GM21360 (cell line): ENCODE measurements around the gene PRR36.
A peak's percentile ranks its signal among the peaks of the same experiment; 100 is the strongest.
"Not testable (repeated sequence)": the region's sequence is repeated elsewhere in the genome, so short reads cannot be mapped to it uniquely, and the experiment has no call there.

Experiments
- ATAC-seq: cut with Tn5 transposase; IDR thresholded peaks from one replicate; pipeline ENCODE4 v1.9.1; 2021; ENCODE audit warnings: mild to moderate bottlenecking, moderate library complexity; ENCODE audit not compliant: unreplicated experiment

The PRR36 gene

GRCh38 chr19:7874076-7874896 lies at the start of gene PRR36:
TSS of gene PRR36 (minus strand) at chr19:7874390. CDS start at chr19:7873689, 701 bp downstream.
- ATAC-seq: no peak

- ATAC-seq: no peak
These were observed 49.4 kb upstream of the PRR36 start for GRCh38 chr19:7923295-7924191.

DNA sequence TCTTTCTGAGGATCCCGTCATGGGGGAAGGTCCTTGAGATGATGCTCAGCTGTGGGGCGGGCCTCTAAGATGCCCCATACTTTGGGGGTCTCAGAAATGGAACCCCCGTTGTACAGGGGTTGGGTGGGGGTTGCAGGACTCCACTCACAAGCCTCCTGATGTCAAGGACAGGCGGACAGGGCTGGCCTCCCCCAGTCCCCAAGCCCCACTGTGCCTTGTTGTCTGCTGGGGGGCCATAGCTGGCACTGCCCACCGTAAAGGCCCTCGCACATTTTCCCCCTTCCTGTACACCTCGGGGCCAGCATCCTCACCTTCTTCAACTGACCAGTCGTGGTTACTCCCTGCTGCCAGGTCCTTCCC lies 48.6 kb upstream of the PRR36 start:
- no peak for ATAC-seq

GRCh38 chr19:7921967-7922835 lies 48.0 kb upstream of the PRR36 start:
- no peak for ATAC-seq

DNA sequence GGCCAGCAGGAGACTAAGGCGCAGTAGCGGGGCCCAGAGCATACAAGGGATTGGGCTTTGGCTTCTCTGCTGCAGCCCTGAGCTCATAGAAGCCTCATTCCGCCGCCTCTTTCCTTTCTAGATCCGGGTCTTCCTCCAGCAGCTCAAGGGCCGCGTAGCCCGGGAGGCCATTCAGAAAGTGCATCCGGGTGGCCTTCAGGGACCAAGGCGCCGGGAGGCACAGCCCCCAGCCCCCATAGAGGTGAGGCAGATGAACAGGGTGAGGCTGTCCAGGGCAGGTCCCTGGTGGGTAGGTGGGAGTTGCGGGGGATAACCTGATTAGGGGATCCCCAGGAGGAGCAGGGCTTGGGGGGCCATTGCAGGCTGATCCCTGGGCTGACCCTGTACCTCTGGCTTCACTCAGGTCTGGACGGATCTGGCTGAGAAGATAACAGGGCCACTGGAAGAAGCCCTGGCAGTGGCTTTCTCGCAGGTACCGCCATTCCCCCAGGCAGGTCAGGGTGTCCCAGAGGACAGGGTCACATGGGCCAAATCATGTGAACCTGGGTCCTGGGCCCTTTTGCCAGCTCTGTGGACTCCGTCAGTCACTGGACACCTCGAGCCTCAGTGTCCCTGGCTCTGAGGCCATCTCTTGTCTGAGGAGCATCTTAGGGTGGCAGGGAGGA lies 47.2 kb upstream of the PRR36 start:
- ATAC-seq: no peak

DNA sequence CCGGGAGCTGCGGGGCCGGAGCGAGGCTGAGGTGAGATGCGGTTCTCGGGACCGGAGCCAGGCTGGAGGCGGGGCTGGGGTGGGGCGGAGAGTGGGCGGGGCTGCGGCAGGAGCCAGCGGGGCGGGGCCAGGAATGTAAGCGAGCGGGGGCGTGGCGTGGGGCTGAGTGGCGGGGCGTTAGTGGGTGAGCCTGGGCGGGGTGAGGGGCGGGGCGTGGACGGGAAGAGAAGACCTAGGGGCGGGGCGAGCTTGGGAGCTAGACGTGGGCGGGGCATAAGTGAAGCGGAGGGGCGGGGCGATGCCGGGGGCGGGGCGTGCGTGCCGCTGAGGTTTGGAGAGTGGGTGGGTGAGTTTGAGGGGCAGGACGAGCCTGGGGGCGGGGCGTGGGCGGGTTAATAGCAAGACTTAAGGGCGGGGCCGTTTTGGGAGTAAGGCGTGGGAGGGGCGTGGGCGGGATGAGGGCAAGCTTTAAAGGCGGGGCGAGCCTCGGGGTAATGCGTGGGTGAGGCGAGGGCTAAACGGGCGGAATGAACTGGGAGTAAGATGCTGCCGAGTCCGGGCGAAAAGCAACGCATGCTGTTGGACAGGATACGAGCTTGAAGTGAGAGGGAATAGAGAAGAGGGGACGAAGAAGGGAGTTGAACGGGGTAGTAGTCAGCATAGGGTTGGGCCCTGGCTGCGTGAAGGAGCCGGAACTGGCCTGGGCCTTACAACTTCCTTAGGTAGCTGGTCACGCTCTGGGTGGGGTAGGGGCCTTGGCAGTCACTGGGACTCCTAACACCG lies 46.5 kb upstream of the PRR36 start:
- peak; percentile 35 for ATAC-seq

- peak; percentile 43 for ATAC-seq
These were observed 45.7 kb upstream of the PRR36 start, which contains the start of gene SNAPC2 for GRCh38 chr19:7919610-7920518. TSS of gene SNAPC2 (plus strand) at chr19:7920338. CDS start at chr19:7920367, 29 bp downstream.

DNA sequence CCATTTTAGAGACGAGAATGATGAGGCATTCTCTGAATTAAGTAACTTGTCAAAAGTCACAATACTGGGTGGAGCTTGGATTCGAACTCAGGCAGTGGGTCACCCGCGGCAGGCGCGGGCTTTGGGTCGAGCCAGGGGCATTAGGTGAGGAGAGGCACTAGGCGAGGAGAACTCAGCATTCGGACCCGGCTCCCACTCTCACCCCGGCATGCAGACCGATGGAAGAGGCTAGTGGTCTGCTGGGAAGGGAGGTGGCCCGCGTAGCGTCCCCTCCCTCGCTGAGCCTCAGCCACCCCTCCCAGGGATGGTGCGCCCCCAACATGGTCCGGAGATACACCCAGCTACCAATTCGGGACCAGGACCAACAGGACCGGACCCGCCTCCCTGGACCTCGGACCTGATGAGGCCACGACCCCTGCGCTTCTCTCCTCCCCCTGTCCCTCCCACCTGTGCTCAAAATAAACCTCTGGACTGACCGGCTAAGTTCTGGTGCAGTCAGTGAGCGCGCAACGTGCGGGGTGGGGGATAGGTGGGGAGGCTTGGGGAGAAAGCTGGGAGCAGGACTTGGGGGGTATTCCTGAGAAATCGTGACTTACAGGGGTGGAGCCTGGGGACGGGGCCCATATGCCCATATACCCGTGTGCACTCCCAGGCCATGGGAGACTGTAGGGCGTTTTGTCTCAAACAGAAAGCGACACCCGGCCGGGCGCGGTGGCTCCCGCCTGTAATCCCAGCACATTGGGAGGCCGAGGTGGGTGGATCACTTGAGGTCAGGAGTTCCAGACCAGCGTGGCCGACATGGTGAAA lies 44.6 kb upstream of the PRR36 start:
- ATAC-seq: no peak

GRCh38 chr19:7918062-7918614 lies 43.9 kb upstream of the PRR36 start:
- ATAC-seq: not testable (repeated sequence)

DNA sequence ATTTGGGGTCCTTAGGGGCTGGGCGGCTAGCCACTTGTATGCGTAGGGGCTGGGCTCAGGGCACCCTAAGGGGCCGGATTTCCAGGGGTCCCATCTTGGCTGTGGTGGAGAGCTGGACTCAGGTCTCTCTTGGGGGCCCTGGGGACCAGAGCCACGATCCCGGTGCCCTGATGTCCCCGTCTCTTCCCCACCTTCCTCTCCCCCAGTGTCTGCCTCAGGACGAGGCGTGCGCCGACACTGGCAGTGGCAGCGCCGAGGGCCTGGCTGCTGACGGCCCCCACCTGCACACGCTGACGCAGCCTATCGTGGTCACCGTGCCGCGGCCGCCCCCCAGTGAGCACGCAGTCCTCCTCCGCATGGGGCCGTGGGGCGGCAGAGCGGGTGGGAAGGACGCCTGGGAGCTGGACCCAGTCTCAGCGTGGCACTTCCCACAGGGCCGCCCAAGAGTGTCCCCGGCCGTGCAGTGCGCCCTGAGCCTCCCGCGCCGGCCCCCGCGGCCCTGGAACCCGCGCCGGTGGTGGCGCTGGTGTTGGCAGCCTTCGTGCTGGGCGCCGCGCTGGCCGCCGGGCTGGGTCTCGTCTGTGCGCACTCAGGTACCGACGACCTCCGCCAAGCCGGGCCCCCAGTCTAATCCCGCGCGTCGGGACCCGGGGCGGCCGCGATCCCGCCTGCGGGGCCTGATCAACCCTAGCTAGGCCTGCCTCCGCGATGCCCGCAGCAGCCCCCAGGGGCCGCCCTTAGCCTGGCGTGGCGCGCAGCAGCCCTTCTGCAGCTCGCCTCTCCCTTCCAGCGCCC lies 43.3 kb upstream of the PRR36 start:
- ATAC-seq: no peak

DNA sequence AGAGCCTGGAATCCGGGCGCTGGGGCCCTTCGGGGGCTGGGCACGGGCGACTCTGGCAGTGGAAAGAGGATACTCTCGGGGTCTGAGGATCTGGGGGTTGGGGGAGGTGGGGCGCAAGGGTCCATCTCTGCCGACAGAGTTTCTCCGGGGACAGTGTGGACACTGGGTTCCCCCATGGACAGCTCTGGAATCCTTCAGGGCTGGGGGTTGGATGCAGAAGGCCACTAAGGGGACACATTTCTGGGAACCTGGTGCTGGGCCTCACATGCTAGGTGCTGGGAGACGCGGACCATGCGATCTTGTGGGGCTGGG lies 42.7 kb upstream of the PRR36 start:
- no peak for ATAC-seq

- ATAC-seq: no peak
These were observed 42.1 kb upstream of the PRR36 start for GRCh38 chr19:7916103-7916954.

DNA sequence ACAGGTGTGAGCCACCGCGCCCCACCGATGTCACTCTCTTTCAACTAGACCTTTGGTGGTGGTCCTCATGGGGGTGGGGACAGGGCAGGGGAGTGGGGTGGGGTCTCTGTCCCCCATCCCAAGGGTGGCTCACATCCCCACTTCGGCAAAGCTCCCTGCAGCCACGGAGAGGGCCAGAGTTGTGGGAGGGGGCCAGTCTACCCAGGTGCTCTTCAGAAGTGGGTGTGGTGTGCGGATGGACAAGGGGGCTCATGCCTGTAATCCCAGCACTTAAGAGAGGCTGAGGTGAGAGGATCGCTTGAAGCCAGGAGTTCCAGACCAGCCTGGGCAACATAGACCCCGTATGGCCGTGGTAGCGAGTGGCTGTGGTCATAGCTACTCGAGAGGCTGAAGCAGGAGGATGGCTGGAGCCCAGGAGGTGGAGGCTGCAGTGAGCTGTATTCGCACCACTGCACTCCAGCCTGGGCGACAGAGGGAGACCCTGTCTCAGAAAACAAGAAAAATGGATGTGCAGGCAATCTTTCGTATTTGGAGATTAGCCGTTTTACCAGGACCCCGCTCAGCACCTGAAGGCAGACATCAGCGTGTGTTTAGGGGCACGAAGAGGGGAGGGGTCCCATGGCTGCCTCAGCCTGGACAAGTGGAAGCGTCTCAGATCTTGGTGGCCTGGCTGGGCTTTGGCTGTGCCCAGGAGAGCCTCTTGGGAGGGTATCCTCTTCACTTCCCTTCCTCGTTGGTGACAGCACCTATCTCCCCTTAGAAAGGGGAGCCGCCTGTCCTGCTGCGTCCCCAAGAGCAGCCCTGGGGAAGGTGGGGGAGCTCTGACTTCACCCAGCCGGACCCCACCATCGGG lies 41.3 kb upstream of the PRR36 start:
- no peak for ATAC-seq

- no peak for ATAC-seq
These were observed 40.4 kb upstream of the PRR36 start, which contains the start of gene TGFBR3L for GRCh38 chr19:7914598-7915045. TSS of gene TGFBR3L (plus strand) at chr19:7914830.

GRCh38 chr19:7914099-7914498 lies 39.9 kb upstream of the PRR36 start:
- no peak for ATAC-seq
